T-helper 9 cell (primary cell): ENCODE results near the gene LRP5.
A peak's percentile ranks its signal among the peaks of the same experiment; 100 is the strongest.
"Not testable (repeated sequence)": the region's sequence is repeated elsewhere in the genome, so short reads cannot be mapped to it uniquely, and the experiment has no call there.

ENCODE experiments used
- DNase-seq: peaks from one replicate; pipeline ENCODE4 v3.0.0-alpha.2; 2020

LRP5 gene

DNA sequence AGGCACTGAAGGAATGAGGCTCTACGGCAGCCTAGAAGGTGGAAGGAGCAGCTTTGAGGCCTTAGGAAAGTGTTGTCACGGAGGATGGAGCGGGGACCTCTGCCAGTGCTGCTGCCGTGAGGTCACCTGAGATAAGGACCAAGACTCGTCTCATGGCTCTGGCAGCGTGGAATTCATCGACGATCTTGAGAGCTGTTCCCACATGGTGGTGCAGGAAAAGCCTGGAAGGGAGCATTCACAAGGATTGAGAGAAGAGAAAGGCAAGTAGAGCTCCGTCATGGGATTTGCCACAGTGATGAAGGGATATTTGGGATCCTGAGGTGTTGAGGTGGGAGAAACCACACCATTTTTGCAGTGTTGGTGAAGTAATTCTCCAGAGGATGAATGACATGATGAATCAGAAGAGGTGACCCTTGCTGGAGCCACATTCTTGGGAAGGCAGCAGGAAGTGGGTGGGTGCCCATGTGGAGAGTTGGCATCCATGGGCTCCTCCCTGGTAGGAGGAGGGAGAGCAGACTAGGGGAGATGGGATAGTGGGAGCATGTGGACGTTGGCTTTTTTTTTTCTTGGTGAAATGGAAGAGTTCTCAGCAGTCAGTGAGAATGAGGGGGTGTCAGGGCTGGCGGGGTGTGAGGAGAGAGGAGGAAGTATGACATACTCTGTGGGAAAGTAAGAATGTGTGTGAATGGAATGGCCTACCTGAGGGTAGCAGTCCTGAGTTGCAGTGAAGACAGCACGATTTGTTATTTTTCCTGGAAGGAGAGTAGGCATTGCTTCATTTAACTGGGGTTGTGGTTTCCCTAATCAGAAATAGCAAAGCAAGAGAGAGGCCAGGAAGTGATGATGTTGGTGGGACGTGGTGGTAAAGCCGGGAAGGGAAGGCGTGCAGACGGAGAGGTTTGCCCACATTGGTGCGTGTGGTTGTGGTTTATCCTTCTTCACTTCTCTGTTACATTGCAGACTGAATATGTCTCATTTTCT is 159.3 kb downstream of the LRP5 start:
- peak; percentile 26 for DNase-seq

DNA sequence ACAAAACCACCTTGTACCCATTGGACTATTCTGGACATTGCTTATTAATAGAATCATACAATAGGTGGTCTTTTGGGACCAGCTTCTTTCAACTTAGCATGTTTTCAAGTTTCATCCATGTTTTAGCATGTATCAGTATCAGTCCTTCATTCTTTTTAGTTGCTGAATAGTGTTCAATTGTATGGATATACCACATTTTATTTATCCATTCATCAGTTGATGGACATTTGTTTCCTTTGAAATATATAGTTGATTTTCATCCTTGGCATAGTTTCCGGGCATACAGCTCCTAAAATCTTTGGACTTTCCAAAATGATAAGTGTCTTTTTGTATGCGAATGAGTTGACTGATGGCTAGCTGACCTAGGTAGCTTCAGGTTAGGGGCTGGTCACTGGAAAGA is 160.4 kb downstream of the LRP5 start:
- no peak for DNase-seq

DNA sequence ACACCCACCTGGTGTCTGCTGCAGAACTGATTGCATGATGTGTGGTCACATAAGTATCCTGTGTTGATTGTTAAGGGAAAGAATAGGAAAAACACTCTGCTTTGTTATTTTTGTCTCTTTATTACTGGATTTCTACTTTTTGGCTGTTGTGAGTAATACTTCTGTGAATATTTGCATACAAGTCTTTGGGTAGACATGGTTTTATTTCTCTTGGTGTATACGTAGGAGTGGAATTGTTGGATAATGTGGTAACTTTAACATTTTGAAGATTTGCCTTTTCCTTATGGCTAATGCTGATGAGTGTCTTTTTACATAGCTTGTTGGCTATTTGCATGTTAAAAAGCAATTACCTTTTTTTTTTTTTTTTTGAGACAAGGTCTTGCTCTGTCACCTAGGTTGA is 161.3 kb downstream of the LRP5 start:
- DNase-seq: no peak

DNA sequence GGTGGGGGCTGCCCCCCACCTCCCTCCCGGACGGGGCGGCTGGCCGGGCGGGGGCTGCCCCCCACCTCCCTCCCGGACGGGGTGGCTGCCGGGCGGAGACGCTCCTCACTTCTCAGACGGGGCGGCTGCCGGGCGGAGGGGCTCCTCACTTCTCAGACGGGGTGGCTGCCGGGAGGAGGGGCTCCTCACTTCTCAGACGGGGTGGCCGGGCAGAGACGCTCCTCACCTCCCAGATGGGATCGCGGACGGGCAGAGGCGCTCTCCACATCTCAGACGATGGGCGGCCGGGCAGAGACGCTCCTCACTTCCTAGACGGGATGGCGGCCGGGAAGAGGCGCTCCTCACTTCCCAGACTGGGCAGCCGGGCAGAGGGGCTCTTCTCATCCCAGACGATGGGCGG is 163.2 kb downstream of the LRP5 start:
- not testable (repeated sequence) for DNase-seq

DNA sequence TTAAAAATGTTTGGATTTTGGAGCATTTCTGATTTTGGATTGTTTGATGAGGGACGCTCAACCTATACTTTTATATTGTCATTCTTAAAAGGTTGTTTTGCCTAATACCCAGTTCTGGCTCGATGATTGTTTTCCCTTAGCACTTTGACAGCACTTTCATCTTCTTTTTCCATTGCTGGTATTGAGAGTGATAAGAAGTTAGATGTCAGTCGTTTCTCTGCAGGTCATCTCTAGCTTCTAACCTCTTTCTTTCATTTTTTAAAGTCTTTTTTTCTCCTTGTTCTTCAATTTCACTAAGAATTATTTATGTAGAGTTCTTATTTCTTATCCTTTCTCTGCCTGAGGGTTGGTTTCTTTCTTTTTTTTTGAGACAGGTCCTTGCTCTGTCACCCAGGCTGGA is 167.0 kb downstream of the LRP5 start:
- DNase-seq: no peak

DNA sequence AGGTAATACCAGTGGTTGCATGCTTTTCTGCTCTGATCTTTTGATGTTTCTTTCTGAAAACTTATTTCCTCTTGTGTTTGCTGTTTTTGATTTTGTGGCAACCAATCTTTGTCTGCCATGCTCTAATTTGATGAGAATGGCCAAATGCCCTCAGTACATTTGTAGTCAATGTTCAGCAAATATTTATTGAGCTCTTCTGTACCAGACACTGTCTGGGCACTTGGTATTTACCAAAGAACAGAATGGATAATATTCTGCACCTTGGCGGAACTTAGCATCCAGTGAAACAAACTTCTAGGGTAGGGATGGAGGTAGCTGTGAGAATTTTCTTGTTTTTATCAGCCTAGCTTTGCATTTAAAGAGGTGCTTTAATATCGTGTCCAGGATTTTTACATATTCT is 167.8 kb downstream of the LRP5 start:
- no peak for DNase-seq

DNA sequence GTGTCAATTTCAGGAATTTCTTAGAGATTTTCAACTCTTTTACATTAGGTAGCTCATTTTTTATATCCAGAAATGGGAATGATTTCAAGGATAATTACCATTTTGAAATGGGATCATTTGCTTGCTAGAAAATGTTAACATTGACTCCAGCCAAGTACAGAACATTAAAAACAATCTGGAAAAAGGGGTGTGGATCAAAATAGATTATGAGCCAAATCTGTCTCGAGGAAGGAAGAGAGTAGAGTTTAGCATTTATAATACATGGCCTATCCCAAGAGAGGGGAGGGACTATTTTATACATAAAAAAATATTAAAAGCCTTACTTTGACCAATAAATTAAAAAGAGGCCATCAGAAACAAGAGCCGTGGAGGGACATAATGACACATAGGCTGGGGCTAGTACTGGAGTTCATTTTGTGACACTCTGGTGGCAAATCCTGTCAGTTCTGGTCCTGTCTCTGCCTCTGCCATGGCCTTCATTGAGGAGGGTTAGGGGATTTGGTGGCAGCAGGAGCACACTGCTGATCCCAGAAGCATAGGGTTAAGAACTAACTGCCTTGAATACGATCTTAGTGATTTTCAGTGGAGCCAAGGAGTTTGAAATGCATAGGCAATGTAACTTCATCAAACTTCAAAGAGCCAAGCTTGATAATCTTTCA is 168.6 kb downstream of the LRP5 start:
- no peak for DNase-seq

DNA sequence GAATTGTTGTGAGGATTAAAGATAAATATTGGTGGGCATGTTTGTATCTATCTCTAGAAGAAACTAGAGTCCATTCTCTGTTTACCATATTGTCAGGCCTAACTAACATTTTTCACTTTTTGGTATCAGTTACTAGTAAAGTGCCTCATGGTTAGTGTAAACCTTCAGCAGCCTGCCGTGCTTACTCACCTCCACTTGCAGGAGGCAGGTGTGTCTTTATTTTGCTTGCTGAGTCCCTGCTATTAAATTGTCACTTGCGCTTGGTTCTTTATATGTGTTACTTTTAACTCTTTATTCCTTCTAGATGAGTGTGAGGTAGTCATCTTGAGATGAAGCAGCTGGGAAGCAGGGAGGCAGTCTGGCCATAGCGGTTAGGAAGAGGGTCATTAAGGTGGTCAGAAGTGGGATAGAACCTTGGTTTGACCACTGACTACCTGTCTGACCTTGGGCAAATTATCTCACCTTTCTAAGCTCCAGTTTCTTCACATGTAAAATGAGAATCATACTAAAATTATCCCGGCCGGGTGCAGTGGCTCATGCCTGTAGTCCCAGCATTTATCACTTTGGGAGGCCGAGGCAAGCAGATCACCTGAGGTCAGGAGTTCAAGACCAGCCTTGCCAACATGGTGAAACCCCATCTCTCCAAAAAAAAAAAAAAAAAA is 169.3 kb downstream of the LRP5 start:
- no peak for DNase-seq

DNA sequence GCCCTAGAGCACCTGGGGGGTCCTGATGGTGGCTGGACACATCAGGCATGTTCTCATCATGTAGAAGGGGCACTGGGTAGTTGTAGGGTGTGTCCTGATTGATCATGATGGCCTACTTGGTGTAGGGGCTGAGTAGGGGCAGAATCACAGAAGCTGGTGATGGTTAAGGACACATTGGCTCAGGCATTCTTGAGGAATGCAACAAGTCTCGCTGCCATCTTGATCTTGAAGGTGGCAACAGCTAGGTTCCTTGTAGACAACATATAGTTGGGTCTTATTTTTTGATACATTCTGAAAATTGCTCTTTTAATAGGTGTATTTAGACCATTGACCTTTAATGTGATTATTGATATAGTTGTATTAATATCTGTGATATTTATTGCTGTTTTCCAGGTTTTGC is 176.2 kb downstream of the LRP5 start:
- DNase-seq: no peak

DNA sequence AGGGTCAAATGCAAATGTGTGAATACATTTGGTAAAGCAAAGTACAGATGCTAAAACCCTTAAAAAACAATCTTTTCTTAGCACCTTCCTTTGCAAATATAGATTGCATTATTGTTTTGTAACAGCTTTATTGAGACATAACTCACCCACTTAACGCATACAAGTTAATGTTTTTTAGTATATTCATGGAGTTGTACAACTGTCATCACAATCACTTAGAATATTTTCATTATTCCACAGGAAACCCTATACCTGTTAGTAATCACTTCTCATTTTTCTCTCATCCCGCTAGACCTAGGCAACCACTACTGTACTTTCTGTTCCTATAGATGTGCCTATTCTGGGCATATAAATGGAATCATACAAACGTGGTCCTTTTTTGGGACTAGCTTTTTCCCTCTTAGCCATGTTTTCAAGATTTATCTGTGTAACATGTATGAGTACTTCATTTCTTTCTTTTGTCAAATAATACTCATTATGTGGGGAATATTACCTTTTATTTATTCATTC is 182.9 kb downstream of the LRP5 start:
- DNase-seq: no peak

DNA sequence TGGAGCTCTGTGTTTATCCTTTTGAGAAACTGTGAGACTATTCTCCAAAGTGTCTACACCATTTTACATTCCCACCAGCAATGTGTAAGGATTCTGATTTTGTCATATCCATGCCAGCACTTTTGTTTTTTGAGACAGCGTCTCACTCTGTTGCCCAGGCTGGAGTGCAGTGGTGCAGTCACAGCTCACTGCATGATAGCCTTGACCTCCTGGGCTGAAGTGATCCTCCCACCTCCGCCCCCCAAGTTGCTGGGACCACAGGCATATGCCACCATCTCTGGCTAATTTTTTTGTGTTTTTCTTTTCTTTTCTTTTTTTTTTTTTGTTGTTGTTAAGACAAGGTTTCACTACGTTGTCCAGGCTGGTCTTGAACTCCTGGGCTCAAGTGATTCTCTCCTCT is 183.5 kb downstream of the LRP5 start:
- DNase-seq: no peak

DNA sequence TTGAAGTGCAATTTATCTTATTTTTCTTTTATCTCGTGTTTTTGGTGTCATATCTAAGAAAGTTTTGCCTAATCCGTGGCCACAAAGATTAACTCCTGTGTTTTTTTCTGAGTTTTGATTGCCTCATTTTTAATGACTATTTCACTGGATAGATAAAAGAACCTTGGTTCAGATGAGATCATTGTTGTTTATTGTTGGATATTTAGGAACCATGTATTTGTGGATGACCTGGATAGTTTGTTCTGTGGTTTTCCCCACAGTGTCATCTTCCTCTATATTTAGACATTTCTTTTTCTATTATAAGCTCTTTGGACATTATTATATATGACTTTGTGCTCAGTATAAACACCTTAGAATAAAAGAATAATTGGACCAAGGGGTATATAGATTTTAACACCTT is 185.4 kb downstream of the LRP5 start:
- no peak for DNase-seq

DNA sequence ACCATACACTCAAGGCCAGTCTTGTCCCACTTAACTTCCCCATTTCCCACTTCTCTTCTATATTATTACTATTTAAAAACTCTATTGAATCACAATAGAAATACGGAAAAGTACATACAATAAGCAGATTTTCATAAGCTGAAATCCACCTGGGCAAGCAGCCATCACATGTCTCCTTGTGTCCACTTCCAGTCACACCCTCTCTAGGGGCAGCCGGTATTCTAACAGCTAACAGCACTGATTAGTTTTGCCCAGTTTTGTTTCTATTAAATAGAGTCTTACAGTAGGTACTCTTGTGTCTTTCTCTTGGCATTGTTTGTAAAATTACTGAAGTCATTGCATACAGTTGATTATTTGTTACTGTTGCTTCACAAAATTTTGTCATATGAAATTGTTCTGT is 185.9 kb downstream of the LRP5 start:
- DNase-seq: no peak
